Measurements from ENCODE around the gene MARCHF9. TPM values are rescaled to one million over a fixed set of nuclear protein-coding genes. Genes with fewer than 3 reads are reported as not detected.

The MARCHF9 gene
- total RNA-seq, 1 experiment from 2014 or later: 21.8 TPM

- Histone ChIP-seq H3K9ac (ENCODE audit: low read length) (no peak overlapping the region), H3K9me2 (ENCODE audit: insufficient read depth) (no peaks in the 10 kb centered on the region), H3K4me1 (ENCODE audit: control insufficient read depth in 1 of 2, insufficient read depth in 2 of 2, low read length in 2 of 2) (peaks cover 5 to 9% of the 10 kb centered on the region in 2 experiments; a peak in 3 of 4 replicates), H3K27me3 (ENCODE audit: insufficient read depth, low read length) (no peaks in the 10 kb centered on the region), H3K27ac (ENCODE audit: low read depth, low read length) (no peak overlapping the region), H3K4me3 (replicated peaks in 1 of 2; ENCODE audit: low read depth in 1 of 2, low read length in 2 of 2) (no peak overlapping the region), H2AFZ (ENCODE audit: low read depth, low read length, poor library complexity, severe bottlenecking) (no peak overlapping the region), H4K20me1 (ENCODE audit: insufficient read depth) (no peaks in the 10 kb centered on the region), H3K79me2 (ENCODE audit: insufficient read depth, low read length) (peaks cover 15% of the 10 kb centered on the region), H3K9me3 (ENCODE audit: control insufficient read depth in 1 of 2, insufficient read depth in 1 of 2, low read depth in 1 of 2, low read length in 2 of 2) (no peaks in the 10 kb centered on the region), H3K4me2 (ENCODE audit: low read length) (no peak overlapping the region), H3K36me3 (ENCODE audit: control insufficient read depth in 1 of 2, insufficient read depth in 2 of 2, low read length in 2 of 2) (no peaks in the 10 kb centered on the region; a peak in 1 of 4 replicates)
- no peak for ATAC-seq
- RAD21 ChIA-PET (ENCODE audit: low non-redundant PET in 1 of 2, low total read pairs in 2 of 2, uncharacterized antibody in 2 of 2, unreplicated experiment in 2 of 2): no interaction called here
- POLR2A ChIA-PET: no interaction called here
- intact Hi-C loops (cut with micrococcal nuclease): no loop called here
- BruUV-seq (replicated peaks): no TSS peak
- DNase-seq (ENCODE audit: low read depth, low spot score): no peak
- CTCF ChIA-PET: no interaction called here
- no peak for TF ChIP-seq SP1 (IDR thresholded peaks at IDR 0.05; ENCODE audit: low read depth)
- no peak for TF ChIP-seq EGR1 (IDR thresholded peaks at IDR 0.05; ENCODE audit: low read depth)
Observed at GRCh38 chr12:57776247-57776587, 21.3 kb downstream of the MARCHF9 start.

GRCh38 chr12:57777367-57777766, 22.5 kb downstream of the MARCHF9 start:
- POLR2A ChIA-PET: no interaction called here
- H3K36me3 ChIP-seq (ENCODE audit: control insufficient read depth in 1 of 2, insufficient read depth in 2 of 2, low read length in 2 of 2): no peaks in the 10 kb centered on the region; a peak in 1 of 4 replicates
- H3K4me1 ChIP-seq (ENCODE audit: control insufficient read depth in 1 of 2, insufficient read depth in 2 of 2, low read length in 2 of 2): peaks cover 5 to 13% of the 10 kb centered on the region in 2 experiments; a peak in 3 of 4 replicates
- H3K79me2 ChIP-seq (ENCODE audit: insufficient read depth, low read length): peaks cover 10% of the 10 kb centered on the region; the same call in 1 of the 2 replicates
- H4K20me1 ChIP-seq (ENCODE audit: insufficient read depth): no peaks in the 10 kb centered on the region
- TF ChIP-seq JUND (IDR thresholded peaks at IDR 0.05) (no peak), YY1 (IDR thresholded peaks at IDR 0.05; ENCODE audit: extremely low read depth, insufficient replicate concordance, low read depth, low read length) (no peak), EZH2 (IDR thresholded peaks at IDR 0.05) (no peak), CBX3 (IDR thresholded peaks at IDR 0.05; ENCODE audit: low read depth) (no peak), ZNF274 (IDR thresholded peaks at IDR 0.05; ENCODE audit: low read depth, low read length) (no peak), SRF (IDR thresholded peaks at IDR 0.05; ENCODE audit: low read depth) (no peak), POLR2AphosphoS5 (IDR thresholded peaks at IDR 0.05; ENCODE audit: low read depth, low read length) (no peak), CTCF (IDR thresholded peaks at IDR 0.05 in 2 of 3, conservative IDR thresholded peaks at IDR 0.05 in 1 of 3; ENCODE audit: borderline replicate concordance in 1 of 3, insufficient read depth in 1 of 3, low read depth in 2 of 3, low read length in 2 of 3) (no peak), ZBTB33 (IDR thresholded peaks at IDR 0.05; ENCODE audit: extremely low read depth, insufficient replicate concordance, low read length) (no peak), EGR1 (IDR thresholded peaks at IDR 0.05; ENCODE audit: low read depth) (no peak), ATF3 (IDR thresholded peaks at IDR 0.05) (no peak), SP1 (IDR thresholded peaks at IDR 0.05; ENCODE audit: low read depth) (no peak), MAX (IDR thresholded peaks at IDR 0.05) (no peak), SIN3A (IDR thresholded peaks at IDR 0.05; ENCODE audit: low read depth) (no peak), RAD21 (IDR thresholded peaks at IDR 0.05; ENCODE audit: low read depth) (no peak), ZFX (IDR thresholded peaks at IDR 0.05) (no peak)
- no peak overlapping the region for H3K4me3 ChIP-seq (replicated peaks in 1 of 2; ENCODE audit: low read depth in 1 of 2, low read length in 2 of 2)
- RAD21 ChIA-PET (ENCODE audit: low non-redundant PET in 1 of 2, low total read pairs in 2 of 2, uncharacterized antibody in 2 of 2, unreplicated experiment in 2 of 2): no interaction called here
- H3K9me3 ChIP-seq (ENCODE audit: control insufficient read depth in 1 of 2, insufficient read depth in 1 of 2, low read depth in 1 of 2, low read length in 2 of 2): no peaks in the 10 kb centered on the region
- H3K4me2 ChIP-seq (ENCODE audit: low read length): no peak overlapping the region
- no TSS peak for BruUV-seq (replicated peaks)
- no peak overlapping the region for H3K27ac ChIP-seq (ENCODE audit: low read depth, low read length)
- no peaks in the 10 kb centered on the region for H3K9me2 ChIP-seq (ENCODE audit: insufficient read depth)
- no peak overlapping the region for H2AFZ ChIP-seq (ENCODE audit: low read depth, low read length, poor library complexity, severe bottlenecking)
- H3K9ac ChIP-seq (ENCODE audit: low read length): no peak overlapping the region
- no peak for DNase-seq (ENCODE audit: low read depth, low spot score)
- ATAC-seq: no peak
- H3K27me3 ChIP-seq (ENCODE audit: insufficient read depth, low read length): no peaks in the 10 kb centered on the region
- intact Hi-C loops (cut with micrococcal nuclease): no loop called here
- CTCF ChIA-PET: no interaction called here

Data from HCT116 (cell line).